Measurements from ENCODE around the gene SLC39A13.

Gene SLC39A13

GRCh38 chr11:47387944-47388696 is 20.3 kb upstream of the SLC39A13 start:
- DNase-seq = no peak

- no peak for DNase-seq
Observed at GRCh38 chr11:47388697-47389576, 19.5 kb upstream of the SLC39A13 start.

GRCh38 chr11:47389577-47390421 is 18.6 kb upstream of the SLC39A13 start:
- DNase-seq = no peak

- DNase-seq = no peak
Observed at GRCh38 chr11:47390422-47390760, 18.0 kb upstream of the SLC39A13 start.

- no peak for DNase-seq
Observed at GRCh38 chr11:47391077-47391583, 17.3 kb upstream of the SLC39A13 start.

GRCh38 chr11:47391711-47392432 is 16.5 kb upstream of the SLC39A13 start:
- DNase-seq = no peak

GRCh38 chr11:47392546-47393162 is 15.7 kb upstream of the SLC39A13 start:
- DNase-seq = no peak

GRCh38 chr11:47393163-47394049 is 15.0 kb upstream of the SLC39A13 start:
- DNase-seq = no peak

GRCh38 chr11:47394050-47394321 is 14.4 kb upstream of the SLC39A13 start:
- no peak for DNase-seq

- no peak for DNase-seq
Observed at GRCh38 chr11:47394322-47395222, 13.8 kb upstream of the SLC39A13 start.

- no peak for DNase-seq
Observed at GRCh38 chr11:47395223-47396048, 13.0 kb upstream of the SLC39A13 start.

- DNase-seq = no peak
Observed at GRCh38 chr11:47396049-47396320, 12.4 kb upstream of the SLC39A13 start.

GRCh38 chr11:47398011-47398410 is 10.4 kb upstream of the SLC39A13 start:
- DNase-seq = no peak

- DNase-seq = no peak
Observed at GRCh38 chr11:47398551-47398950, 9.8 kb upstream of the SLC39A13 start.

- DNase-seq = no peak
Observed at GRCh38 chr11:47399860-47400767, 8.3 kb upstream of the SLC39A13 start.

- no peak for DNase-seq
Observed at GRCh38 chr11:47400768-47401279, 7.6 kb upstream of the SLC39A13 start.

GRCh38 chr11:47403135-47403534 is 5.3 kb upstream of the SLC39A13 start:
- DNase-seq = no peak

GRCh38 chr11:47403571-47403970 is 4.8 kb upstream of the SLC39A13 start:
- no peak for DNase-seq

Data from NCI-H510A treated with DMSO at 0.1 percent for 48 hours (cell line).